K562 (cell line): Measurements from ENCODE around the gene RDH13. TPM values are rescaled to one million over a fixed set of nuclear protein-coding genes. Genes with fewer than 3 reads are reported as not detected.

Experiments used
- CBX3 ChIP-seq, 2 experiments: IDR thresholded peaks; 1 replicate in 1 of 2; 2 replicates in 1 of 2; pipeline ENCODE4 v1.6.1; 2012; ENCODE audit warnings: inconsistent platforms in 2 of 2, low read length in 2 of 2, borderline replicate concordance in 1 of 2, control low read depth in 1 of 2
- KAT8 ChIP-seq: fragments of 450-650 bp; IDR thresholded peaks from 2 replicates; pipeline ENCODE4 v1.6.1; 2016; ENCODE audit warnings: low read depth, mild to moderate bottlenecking
- MAFF ChIP-seq: IDR thresholded peaks from 2 replicates; pipeline ENCODE4 v1.6.1; 2012; ENCODE audit warnings: low read length, improper control_type of control experiment
- MBD2 ChIP-seq: sonication (generic); IDR thresholded peaks from 2 replicates; pipeline ENCODE4 v1.6.1; 2016; ENCODE audit warnings: low read depth, borderline replicate concordance
- WHSC1 ChIP-seq: IDR thresholded peaks from one replicate; pipeline ENCODE4 v1.6.1; 2012; ENCODE audit warnings: low read length, control low read depth, inconsistent platforms
- ZNF764 ChIP-seq: fragments of 250-450 bp; sonication (Bioruptor Pico); IDR thresholded peaks from 2 replicates; pipeline ENCODE4 v1.4.0; 2020; ENCODE audit warnings: low read depth, mild to moderate bottlenecking, moderate library complexity
- polyA plus RNA-seq, 8 experiments: library from polyadenylated mRNA; depleted of rRNA in 4 of 8; stranded (reverse) in 5 of 8; unstranded in 3 of 8; fragments of >200 nt; fragmentation: Nextera tagmentation in 2 of 8; fragmentation: Illumina TruSeq in 1 of 8; extraction: Ambion mirVana in 2 of 8; extraction: Trizol in 1 of 8; gene quantifications; 2 replicates each; pipeline versions ENCODE4 v1.2.1 to v1.2.3, GENCODE V29; 2011 to 2014; ENCODE audit warnings: inconsistent platforms in 1 of 8, missing spikeins in 1 of 8
- total RNA-seq, 7 experiments: library from RNA; depleted of rRNA in 6 of 7; stranded (reverse); fragments of >200 nt in 6 of 7; fragmentation: Illumina TruSeq in 2 of 7; extraction: Trizol in 2 of 7; gene quantifications; 2 replicates each; pipeline versions ENCODE4 v1.2.1 to v1.2.3, GENCODE V29; 2011 to 2021; ENCODE audit warnings: low replicate concordance in 1 of 7
- TF ChIP-seq, protein P1 (sequence below): fragments of 250-450 bp; sonication (Bioruptor Pico); IDR thresholded peaks from 2 replicates; pipeline ENCODE4 v1.5.0; 2020; ENCODE audit warnings: mild to moderate bottlenecking
- TF ChIP-seq, protein P2 (sequence below): fragments of 450-650 bp; IDR thresholded peaks from 2 replicates; pipeline ENCODE4 v1.6.1; 2017; ENCODE audit warnings: antibody characterized with exemption
- TF ChIP-seq, protein P3 (sequence below): fragments of 450-650 bp; formaldehyde crosslinking; IDR thresholded peaks from 2 replicates; pipeline ENCODE4 v1.4.0; 2020; ENCODE audit warnings: mild to moderate bottlenecking
- TF ChIP-seq, protein P4 (sequence below): fragments of 450-650 bp; IDR thresholded peaks from 2 replicates; pipeline ENCODE4 v1.6.1; 2014; ENCODE audit warnings: low read depth, mild to moderate bottlenecking, moderate library complexity, borderline replicate concordance
- TF ChIP-seq, protein P5 (sequence below): fragments of 450-650 bp; IDR thresholded peaks from 2 replicates; pipeline ENCODE4 v1.6.1; 2016; ENCODE audit warnings: borderline replicate concordance
- TF ChIP-seq, protein P6 (sequence below): sonication (generic); formaldehyde crosslinking; IDR thresholded peaks from 2 replicates; pipeline ENCODE4 v1.8.0; 2023; ENCODE audit warnings: mild to moderate bottlenecking, missing genetic modification reagents

The RDH13 gene
- total and polyA plus RNA-seq, 9 of the 15 experiments (the other 6 are each of a cell fraction or from before 2014, with no cell fraction given): 7.5 to 70.3 (median 39.5) TPM

DNA sequence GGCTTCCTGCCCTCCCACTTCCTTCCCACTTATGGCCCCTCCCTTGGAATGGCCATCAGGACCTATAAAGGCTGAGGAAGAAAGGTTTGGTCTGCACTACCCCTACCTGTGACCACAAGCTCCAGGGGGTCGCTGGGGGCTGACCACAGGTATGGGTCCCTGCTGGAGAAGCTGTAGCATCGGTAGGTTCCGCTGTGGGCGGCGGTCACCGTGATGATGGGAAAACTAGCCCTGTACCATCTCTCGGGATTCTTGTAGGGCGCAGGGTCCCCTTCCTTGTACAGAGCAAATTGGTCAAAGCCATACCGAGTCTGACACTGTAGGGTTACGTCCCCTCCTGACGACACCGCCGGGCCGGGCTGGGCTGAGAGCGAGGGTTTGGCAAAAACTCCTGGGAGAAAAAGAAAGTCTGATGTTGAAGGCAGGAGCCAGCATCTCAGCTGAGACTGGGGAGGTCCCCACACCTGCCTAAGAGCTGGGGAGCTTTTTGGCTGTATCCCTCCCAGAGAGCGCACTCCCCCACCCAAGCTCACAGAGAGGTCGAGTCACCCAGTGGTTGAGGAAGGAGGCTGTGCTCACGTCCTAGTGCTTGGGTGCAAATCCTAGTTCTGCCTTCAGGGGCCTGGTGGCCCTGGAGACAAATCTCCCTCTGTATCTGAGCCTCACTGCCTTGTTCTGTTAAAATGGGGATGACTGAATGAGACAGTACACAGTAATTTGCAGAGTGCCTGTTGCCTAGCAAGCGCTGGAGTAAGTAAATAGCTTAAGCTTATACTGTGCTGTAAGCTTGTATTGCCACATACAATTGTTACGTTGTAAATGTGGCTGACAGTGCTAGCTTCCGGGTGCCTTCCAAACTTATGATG, 35.2 kb downstream of the RDH13 start (continued):
- TF ChIP-seq CBX3 (IDR thresholded peaks at IDR 0.05; ENCODE audit: borderline replicate concordance in 1 of 2, low read length in 2 of 2) (no peak), MAFF (no peak), KAT8 (no peak), WHSC1 (no peak), ZNF764 (CRISPR knock-in tag) (no peak), MBD2 (peak; percentile 18; the same call in 1 of the 2 replicates)
- TF ChIP-seq, protein P1, sequence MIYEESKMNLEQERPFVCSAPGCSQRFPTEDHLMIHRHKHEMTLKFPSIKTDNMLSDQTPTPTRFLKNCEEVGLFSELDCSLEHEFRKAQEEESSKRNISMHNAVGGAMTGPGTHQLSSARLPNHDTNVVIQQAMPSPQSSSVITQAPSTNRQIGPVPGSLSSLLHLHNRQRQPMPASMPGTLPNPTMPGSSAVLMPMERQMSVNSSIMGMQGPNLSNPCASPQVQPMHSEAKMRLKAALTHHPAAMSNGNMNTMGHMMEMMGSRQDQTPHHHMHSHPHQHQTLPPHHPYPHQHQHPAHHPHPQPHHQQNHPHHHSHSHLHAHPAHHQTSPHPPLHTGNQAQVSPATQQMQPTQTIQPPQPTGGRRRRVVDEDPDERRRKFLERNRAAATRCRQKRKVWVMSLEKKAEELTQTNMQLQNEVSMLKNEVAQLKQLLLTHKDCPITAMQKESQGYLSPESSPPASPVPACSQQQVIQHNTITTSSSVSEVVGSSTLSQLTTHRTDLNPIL (CRISPR knock-in tag): no peak
- TF ChIP-seq, protein P2, sequence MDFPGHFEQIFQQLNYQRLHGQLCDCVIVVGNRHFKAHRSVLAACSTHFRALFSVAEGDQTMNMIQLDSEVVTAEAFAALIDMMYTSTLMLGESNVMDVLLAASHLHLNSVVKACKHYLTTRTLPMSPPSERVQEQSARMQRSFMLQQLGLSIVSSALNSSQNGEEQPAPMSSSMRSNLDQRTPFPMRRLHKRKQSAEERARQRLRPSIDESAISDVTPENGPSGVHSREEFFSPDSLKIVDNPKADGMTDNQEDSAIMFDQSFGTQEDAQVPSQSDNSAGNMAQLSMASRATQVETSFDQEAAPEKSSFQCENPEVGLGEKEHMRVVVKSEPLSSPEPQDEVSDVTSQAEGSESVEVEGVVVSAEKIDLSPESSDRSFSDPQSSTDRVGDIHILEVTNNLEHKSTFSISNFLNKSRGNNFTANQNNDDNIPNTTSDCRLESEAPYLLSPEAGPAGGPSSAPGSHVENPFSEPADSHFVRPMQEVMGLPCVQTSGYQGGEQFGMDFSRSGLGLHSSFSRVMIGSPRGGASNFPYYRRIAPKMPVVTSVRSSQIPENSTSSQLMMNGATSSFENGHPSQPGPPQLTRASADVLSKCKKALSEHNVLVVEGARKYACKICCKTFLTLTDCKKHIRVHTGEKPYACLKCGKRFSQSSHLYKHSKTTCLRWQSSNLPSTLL: no peak
- TF ChIP-seq, protein P3, sequence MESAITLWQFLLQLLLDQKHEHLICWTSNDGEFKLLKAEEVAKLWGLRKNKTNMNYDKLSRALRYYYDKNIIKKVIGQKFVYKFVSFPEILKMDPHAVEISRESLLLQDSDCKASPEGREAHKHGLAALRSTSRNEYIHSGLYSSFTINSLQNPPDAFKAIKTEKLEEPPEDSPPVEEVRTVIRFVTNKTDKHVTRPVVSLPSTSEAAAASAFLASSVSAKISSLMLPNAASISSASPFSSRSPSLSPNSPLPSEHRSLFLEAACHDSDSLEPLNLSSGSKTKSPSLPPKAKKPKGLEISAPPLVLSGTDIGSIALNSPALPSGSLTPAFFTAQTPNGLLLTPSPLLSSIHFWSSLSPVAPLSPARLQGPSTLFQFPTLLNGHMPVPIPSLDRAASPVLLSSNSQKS (CRISPR knock-in tag): no peak
- TF ChIP-seq, protein P4, sequence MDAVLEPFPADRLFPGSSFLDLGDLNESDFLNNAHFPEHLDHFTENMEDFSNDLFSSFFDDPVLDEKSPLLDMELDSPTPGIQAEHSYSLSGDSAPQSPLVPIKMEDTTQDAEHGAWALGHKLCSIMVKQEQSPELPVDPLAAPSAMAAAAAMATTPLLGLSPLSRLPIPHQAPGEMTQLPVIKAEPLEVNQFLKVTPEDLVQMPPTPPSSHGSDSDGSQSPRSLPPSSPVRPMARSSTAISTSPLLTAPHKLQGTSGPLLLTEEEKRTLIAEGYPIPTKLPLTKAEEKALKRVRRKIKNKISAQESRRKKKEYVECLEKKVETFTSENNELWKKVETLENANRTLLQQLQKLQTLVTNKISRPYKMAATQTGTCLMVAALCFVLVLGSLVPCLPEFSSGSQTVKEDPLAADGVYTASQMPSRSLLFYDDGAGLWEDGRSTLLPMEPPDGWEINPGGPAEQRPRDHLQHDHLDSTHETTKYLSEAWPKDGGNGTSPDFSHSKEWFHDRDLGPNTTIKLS: no peak
- TF ChIP-seq, protein P5, sequence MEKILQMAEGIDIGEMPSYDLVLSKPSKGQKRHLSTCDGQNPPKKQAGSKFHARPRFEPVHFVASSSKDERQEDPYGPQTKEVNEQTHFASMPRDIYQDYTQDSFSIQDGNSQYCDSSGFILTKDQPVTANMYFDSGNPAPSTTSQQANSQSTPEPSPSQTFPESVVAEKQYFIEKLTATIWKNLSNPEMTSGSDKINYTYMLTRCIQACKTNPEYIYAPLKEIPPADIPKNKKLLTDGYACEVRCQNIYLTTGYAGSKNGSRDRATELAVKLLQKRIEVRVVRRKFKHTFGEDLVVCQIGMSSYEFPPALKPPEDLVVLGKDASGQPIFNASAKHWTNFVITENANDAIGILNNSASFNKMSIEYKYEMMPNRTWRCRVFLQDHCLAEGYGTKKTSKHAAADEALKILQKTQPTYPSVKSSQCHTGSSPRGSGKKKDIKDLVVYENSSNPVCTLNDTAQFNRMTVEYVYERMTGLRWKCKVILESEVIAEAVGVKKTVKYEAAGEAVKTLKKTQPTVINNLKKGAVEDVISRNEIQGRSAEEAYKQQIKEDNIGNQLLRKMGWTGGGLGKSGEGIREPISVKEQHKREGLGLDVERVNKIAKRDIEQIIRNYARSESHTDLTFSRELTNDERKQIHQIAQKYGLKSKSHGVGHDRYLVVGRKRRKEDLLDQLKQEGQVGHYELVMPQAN: no peak
- TF ChIP-seq, protein P6, sequence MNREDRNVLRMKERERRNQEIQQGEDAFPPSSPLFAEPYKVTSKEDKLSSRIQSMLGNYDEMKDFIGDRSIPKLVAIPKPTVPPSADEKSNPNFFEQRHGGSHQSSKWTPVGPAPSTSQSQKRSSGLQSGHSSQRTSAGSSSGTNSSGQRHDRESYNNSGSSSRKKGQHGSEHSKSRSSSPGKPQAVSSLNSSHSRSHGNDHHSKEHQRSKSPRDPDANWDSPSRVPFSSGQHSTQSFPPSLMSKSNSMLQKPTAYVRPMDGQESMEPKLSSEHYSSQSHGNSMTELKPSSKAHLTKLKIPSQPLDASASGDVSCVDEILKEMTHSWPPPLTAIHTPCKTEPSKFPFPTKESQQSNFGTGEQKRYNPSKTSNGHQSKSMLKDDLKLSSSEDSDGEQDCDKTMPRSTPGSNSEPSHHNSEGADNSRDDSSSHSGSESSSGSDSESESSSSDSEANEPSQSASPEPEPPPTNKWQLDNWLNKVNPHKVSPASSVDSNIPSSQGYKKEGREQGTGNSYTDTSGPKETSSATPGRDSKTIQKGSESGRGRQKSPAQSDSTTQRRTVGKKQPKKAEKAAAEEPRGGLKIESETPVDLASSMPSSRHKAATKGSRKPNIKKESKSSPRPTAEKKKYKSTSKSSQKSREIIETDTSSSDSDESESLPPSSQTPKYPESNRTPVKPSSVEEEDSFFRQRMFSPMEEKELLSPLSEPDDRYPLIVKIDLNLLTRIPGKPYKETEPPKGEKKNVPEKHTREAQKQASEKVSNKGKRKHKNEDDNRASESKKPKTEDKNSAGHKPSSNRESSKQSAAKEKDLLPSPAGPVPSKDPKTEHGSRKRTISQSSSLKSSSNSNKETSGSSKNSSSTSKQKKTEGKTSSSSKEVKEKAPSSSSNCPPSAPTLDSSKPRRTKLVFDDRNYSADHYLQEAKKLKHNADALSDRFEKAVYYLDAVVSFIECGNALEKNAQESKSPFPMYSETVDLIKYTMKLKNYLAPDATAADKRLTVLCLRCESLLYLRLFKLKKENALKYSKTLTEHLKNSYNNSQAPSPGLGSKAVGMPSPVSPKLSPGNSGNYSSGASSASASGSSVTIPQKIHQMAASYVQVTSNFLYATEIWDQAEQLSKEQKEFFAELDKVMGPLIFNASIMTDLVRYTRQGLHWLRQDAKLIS (CRISPR knock-in tag): no peak
